HCT116 (cell line): ENCODE data around the gene SEC16B. TPM values are rescaled to one million over a fixed set of nuclear protein-coding genes. Genes with fewer than 3 reads are reported as not detected.

Experiments
- ATAC-seq: fragments of 200-7000 bp; cut with Tn5 transposase; 2 replicates; pipeline ENCODE4 v1.9.1; 2020; ENCODE audit warnings: mild to moderate bottlenecking, moderate library complexity
- BruUV-seq: library from RNA; stranded (reverse); fragments of 400-500 nt; replicated peaks from 2 replicates; lab custom pipeline; 2021; lab: Mats Ljungman, UMichigan
- CTCF ChIA-PET: fragments of 300-600 bp; sonication (Branson Sonifier 250); formaldehyde crosslinking; loops from one replicate; lab custom pipeline; 2021; ENCODE audit warnings: antibody characterized with exemption; lab: Charles Lee
- POLR2A ChIA-PET: fragments of 300-600, 350-600 bp; sonication (Branson Sonifier 250); formaldehyde crosslinking; loops from one replicate; lab custom pipeline; 2021; ENCODE audit warnings: antibody characterized with exemption; lab: Charles Lee
- RAD21 ChIA-PET, 2 experiments: fragments of 300-600 bp; sonication (Branson Sonifier 250); formaldehyde crosslinking; loops; one replicate each; lab custom pipeline; 2023; ENCODE audit warnings: low total read pairs in 2 of 2; ENCODE audit not compliant: uncharacterized antibody in 2 of 2, unreplicated experiment in 2 of 2, low non-redundant PET in 1 of 2; lab: Charles Lee
- DNase-seq: peaks from one replicate; pipeline ENCODE4 v3.0.0-alpha.2; 2010; ENCODE audit warnings: low read depth, low spot score
- H2AFZ ChIP-seq: fragments of 200-600 bp; shearing (Covaris generic), sonication (generic); 2 replicates; pipeline ENCODE4 v1.6.1; 2017; ENCODE audit warnings: low read depth, mixed run types, mixed read lengths, antibody characterized with exemption, low read length; ENCODE audit not compliant: poor library complexity, severe bottlenecking
- H3K27ac ChIP-seq: 2 replicates; pipeline ENCODE4 v1.5.1; 2012; ENCODE audit warnings: low read depth, low read length
- H3K27me3 ChIP-seq: fragments of 200-600 bp; sonication (generic); 2 replicates; pipeline ENCODE4 v1.6.1; 2016; ENCODE audit warnings: mixed run types, low read length, mixed read lengths; ENCODE audit not compliant: insufficient read depth
- H3K36me3 ChIP-seq, 2 experiments: fragments of 200-500 bp in 1 of 2; fragments of 200-600 bp in 1 of 2; sonication (Bioruptor generic) in 1 of 2; sonication (generic) in 1 of 2; 2 replicates each; pipeline versions ENCODE4 v1.5.1 to v1.6.1; 2014 to 2016; ENCODE audit warnings: low read length in 2 of 2, inconsistent platforms in 1 of 2, mixed read lengths in 1 of 2, mixed run types in 1 of 2; ENCODE audit not compliant: insufficient read depth in 2 of 2, control insufficient read depth in 1 of 2
- H3K4me1 ChIP-seq, 2 experiments: fragments of 200-600 bp in 1 of 2; sonication (generic) in 1 of 2; 2 replicates each; pipeline versions ENCODE4 v1.5.1 to v1.6.1; 2012 to 2017; ENCODE audit warnings: low read length in 2 of 2, inconsistent platforms in 1 of 2, mild to moderate bottlenecking in 1 of 2, mixed read lengths in 1 of 2, mixed run types in 1 of 2, moderate library complexity in 1 of 2; ENCODE audit not compliant: insufficient read depth in 2 of 2, control insufficient read depth in 1 of 2
- H3K4me2 ChIP-seq: fragments of 200-600 bp; sonication (generic); 2 replicates; pipeline ENCODE4 v1.6.1; 2017; ENCODE audit warnings: mixed run types, low read length, mixed read lengths
- H3K4me3 ChIP-seq, 2 experiments: fragments of 200-600 bp in 1 of 2; sonication (generic) in 1 of 2; replicated peaks in 1 of 2; 2 replicates each; pipeline ENCODE4 v1.5.1; 2011 to 2016; ENCODE audit warnings: low read length in 2 of 2, control low read depth in 1 of 2, low read depth in 1 of 2, mild to moderate bottlenecking in 1 of 2, mixed read lengths in 1 of 2, mixed run types in 1 of 2
- H3K79me2 ChIP-seq: fragments of 200-600 bp; sonication (generic); 2 replicates; pipeline ENCODE4 v1.6.1; 2017; ENCODE audit warnings: mild to moderate bottlenecking, mixed run types, low read length, moderate library complexity, mixed read lengths; ENCODE audit not compliant: insufficient read depth
- H3K9ac ChIP-seq: fragments of 200-600 bp; sonication (generic); 2 replicates; pipeline ENCODE4 v1.6.1; 2016; ENCODE audit warnings: low read length, mixed read lengths
- H3K9me2 ChIP-seq: fragments of 200-600 bp; sonication (generic), shearing (Covaris generic); 2 replicates; pipeline ENCODE4 v1.6.1; 2017; ENCODE audit warnings: mixed run types, mild to moderate bottlenecking, moderate library complexity; ENCODE audit not compliant: insufficient read depth
- H3K9me3 ChIP-seq, 2 experiments: fragments of 200-500 bp in 1 of 2; fragments of 200-600 bp in 1 of 2; sonication (Bioruptor generic) in 1 of 2; sonication (generic) in 1 of 2; 2 replicates each; pipeline ENCODE4 v1.6.1; 2014 to 2017; ENCODE audit warnings: low read length in 2 of 2, mixed read lengths in 2 of 2, inconsistent platforms in 1 of 2, low read depth in 1 of 2, mild to moderate bottlenecking in 1 of 2, mixed run types in 1 of 2, moderate library complexity in 1 of 2; ENCODE audit not compliant: control insufficient read depth in 1 of 2, insufficient read depth in 1 of 2
- H4K20me1 ChIP-seq: fragments of 200-600 bp; sonication (generic), shearing (Covaris generic); 2 replicates; pipeline ENCODE4 v1.6.1; 2017; ENCODE audit warnings: mixed run types, mild to moderate bottlenecking, moderate library complexity; ENCODE audit not compliant: insufficient read depth
- ATF3 ChIP-seq: IDR thresholded peaks from 2 replicates; pipeline ENCODE4 v1.6.1; 2012
- CEBPB ChIP-seq: IDR thresholded peaks from 2 replicates; pipeline ENCODE4 v1.6.1; 2012; ENCODE audit warnings: low read depth
- CTCF ChIP-seq, 3 experiments: fragments of 200-600 bp in 1 of 3; sonication (generic) in 1 of 3; IDR thresholded peaks in 2 of 3; conservative IDR thresholded peaks in 1 of 3; 2 replicates each; pipeline ENCODE4 v1.5.1; 2012 to 2017; ENCODE audit warnings: low read depth in 2 of 3, low read length in 2 of 3, antibody characterized with exemption in 1 of 3, borderline replicate concordance in 1 of 3, control low read depth in 1 of 3, mild to moderate bottlenecking in 1 of 3, mixed read lengths in 1 of 3, mixed run types in 1 of 3, moderate library complexity in 1 of 3; ENCODE audit not compliant: insufficient read depth in 1 of 3
- EGR1 ChIP-seq: IDR thresholded peaks from 2 replicates; pipeline ENCODE4 v1.6.1; 2012; ENCODE audit warnings: low read depth
- ELF1 ChIP-seq: IDR thresholded peaks from 2 replicates; pipeline ENCODE4 v1.6.1; 2012; ENCODE audit warnings: low read depth, borderline replicate concordance
- EZH2 ChIP-seq: fragments of 200-600 bp; sonication (generic); IDR thresholded peaks from 2 replicates; pipeline ENCODE4 v1.6.1; 2017; ENCODE audit warnings: antibody characterized with exemption, mixed run types
- EZH2phosphoT487 ChIP-seq: fragments of 200-600 bp; IDR thresholded peaks from 2 replicates; pipeline ENCODE4 v1.6.1; 2018; ENCODE audit warnings: antibody characterized with exemption, borderline replicate concordance
- JUND ChIP-seq: IDR thresholded peaks from 2 replicates; pipeline ENCODE4 v1.6.1; 2012
- POLR2A ChIP-seq: IDR thresholded peaks from 2 replicates; pipeline ENCODE4 v1.7.0; 2011; ENCODE audit warnings: borderline replicate concordance; ENCODE audit not compliant: insufficient read depth, insufficient read length; ENCODE audit errors: extremely low read depth
- POLR2AphosphoS5 ChIP-seq: IDR thresholded peaks from 2 replicates; pipeline ENCODE4 v1.6.1; 2011; ENCODE audit warnings: mild to moderate bottlenecking, low read depth, low read length, moderate library complexity
- RAD21 ChIP-seq: IDR thresholded peaks from 2 replicates; pipeline ENCODE4 v1.6.1; 2012; ENCODE audit warnings: low read depth, mild to moderate bottlenecking
- TCF7L2 ChIP-seq: IDR thresholded peaks from 2 replicates; pipeline ENCODE4 v1.7.0; 2011; ENCODE audit warnings: borderline replicate concordance, inconsistent platforms; ENCODE audit not compliant: insufficient read depth, insufficient read length; ENCODE audit errors: extremely low read depth
- YY1 ChIP-seq: IDR thresholded peaks from 2 replicates; pipeline ENCODE4 v1.6.1; 2011; ENCODE audit warnings: low read length, low read depth, moderate library complexity, mild to moderate bottlenecking; ENCODE audit not compliant: insufficient replicate concordance; ENCODE audit errors: extremely low read depth
- ZBTB33 ChIP-seq: IDR thresholded peaks from 2 replicates; pipeline ENCODE4 v1.6.1; 2011; ENCODE audit warnings: mild to moderate bottlenecking, low read length, moderate library complexity; ENCODE audit not compliant: insufficient replicate concordance; ENCODE audit errors: extremely low read depth
- ZFX ChIP-seq: fragments of 450-650 bp; IDR thresholded peaks from 2 replicates; pipeline ENCODE4 v1.6.1; 2017
- intact Hi-C: fragments of 100-400 bp; cut with micrococcal nuclease; formaldehyde crosslinking; loops from 2 replicates; pipeline ENCODE4 v1.10.0; 2022
- total RNA-seq: library from RNA; stranded (reverse); gene quantifications from one replicate; pipeline ENCODE4 v1.2.1, GENCODE V29; 2021; ENCODE audit not compliant: unreplicated experiment

The SEC16B gene
- total RNA-seq, 1 experiment from 2014 or later, result 1.2 TPM

- no peak for TF ChIP-seq EZH2phosphoT487
Measured at GRCh38 chr1:177958092-177958491, 11.8 kb downstream of the SEC16B start (continued).

- BruUV-seq, result no TSS peak
- no peak for TF ChIP-seq EGR1
- TF ChIP-seq TCF7L2, result no peak
- no peak for TF ChIP-seq POLR2A
- TF ChIP-seq ATF3, result no peak
- no peak for TF ChIP-seq ELF1
- TF ChIP-seq ZBTB33, result no peak
- TF ChIP-seq CEBPB, result no peak
- no peak for TF ChIP-seq ZFX
- no peak for TF ChIP-seq CTCF (IDR thresholded peaks at IDR 0.05 in 2 of 3, conservative IDR thresholded peaks at IDR 0.05 in 1 of 3; ENCODE audit: borderline replicate concordance in 1 of 3, insufficient read depth in 1 of 3, low read depth in 2 of 3, low read length in 2 of 3)
- TF ChIP-seq EZH2phosphoT487, result no peak
- no peak for TF ChIP-seq JUND
- no peak for TF ChIP-seq YY1
- no peak for TF ChIP-seq EZH2
- TF ChIP-seq RAD21, result no peak
- no peak for TF ChIP-seq POLR2AphosphoS5
- H3K79me2 ChIP-seq, result no peaks in the 10 kb centered on the region
- CTCF ChIA-PET, result no interaction called here
- no peak overlapping the region for H3K9ac ChIP-seq
- no peaks in the 10 kb centered on the region for H3K27me3 ChIP-seq
- RAD21 ChIA-PET, result no interaction called here
- POLR2A ChIA-PET, result no interaction called here
- H4K20me1 ChIP-seq, result no peaks in the 10 kb centered on the region
- no peak overlapping the region for H2AFZ ChIP-seq
- no peaks in the 10 kb centered on the region for H3K9me3 ChIP-seq
- H3K4me1 ChIP-seq, result no peaks in the 10 kb centered on the region
- DNase-seq (no peak), ATAC-seq (no peak)
- H3K4me3 ChIP-seq, result no peak overlapping the region
- H3K4me2 ChIP-seq, result no peak overlapping the region
- H3K36me3 ChIP-seq, result no peaks in the 10 kb centered on the region
- intact Hi-C loops, result no loop called here
- H3K27ac ChIP-seq, result no peak overlapping the region
- H3K9me2 ChIP-seq, result no peaks in the 10 kb centered on the region
Measured at GRCh38 chr1:177954076-177954475, 15.8 kb downstream of the SEC16B start.
